Neural progenitor cell (in vitro differentiated cells): Measurements from ENCODE around the gene DNAJC18. TPM values are rescaled to one million over a fixed set of nuclear protein-coding genes. Genes with fewer than 3 reads are reported as not detected.

ENCODE experiments used
- DNase-seq: peaks from one replicate; pipeline ENCODE4 v3.0.0-alpha.2; 2016; ENCODE audit warnings: low spot score
- H2AFZ ChIP-seq: fragments of 200-600 bp; sonication (generic); replicated peaks from 2 replicates; pipeline ENCODE4 v1.6.1; 2016; ENCODE audit warnings: antibody characterized with exemption
- H3F3A ChIP-seq: fragments of 200-600 bp; sonication (generic); 2 replicates; pipeline ENCODE4 v1.6.1; 2016; ENCODE audit warnings: antibody characterized with exemption, low read depth
- H3K27ac ChIP-seq: fragments of 200-600 bp; sonication (generic); 2 replicates; pipeline ENCODE4 v1.5.1; 2016; ENCODE audit warnings: mild to moderate bottlenecking
- H3K27me3 ChIP-seq: fragments of 200-600 bp; sonication (generic); 2 replicates; pipeline ENCODE4 v1.6.1; 2016; ENCODE audit warnings: mild to moderate bottlenecking, moderate library complexity
- H3K36me3 ChIP-seq: fragments of 200-600 bp; sonication (generic); 2 replicates; pipeline ENCODE4 v1.5.1; 2016
- H3K4me1 ChIP-seq: fragments of 200-600 bp; sonication (generic); 2 replicates; pipeline ENCODE4 v1.6.1; 2016; ENCODE audit warnings: mixed run types
- H3K4me2 ChIP-seq: fragments of 200-600 bp; sonication (generic); 2 replicates; pipeline ENCODE4 v1.6.1; 2016
- H3K4me3 ChIP-seq: fragments of 200-600 bp; sonication (generic); 2 replicates; pipeline ENCODE4 v1.5.1; 2016
- H3K79me2 ChIP-seq: fragments of 200-600 bp; sonication (generic); 2 replicates; pipeline ENCODE4 v1.6.1; 2016; ENCODE audit warnings: low read depth
- H3K9ac ChIP-seq: fragments of 200-600 bp; sonication (generic); 2 replicates; pipeline ENCODE4 v1.6.1; 2016
- H3K9me3 ChIP-seq: fragments of 200-600 bp; sonication (generic); 2 replicates; pipeline ENCODE4 v1.5.1; 2016; ENCODE audit warnings: low read depth
- H4K20me1 ChIP-seq: fragments of 200-600 bp; sonication (generic); 2 replicates; pipeline ENCODE4 v1.6.1; 2016; ENCODE audit warnings: low read depth
- H3K27ac Mint-ChIP-seq: 3 replicates; pipeline ENCODE4 v1.8.0; 2021; ENCODE audit warnings: mixed read lengths
- H3K27me3 Mint-ChIP-seq: 2 replicates; pipeline ENCODE4 v1.8.0; 2022; ENCODE audit warnings: low read depth, mild to moderate bottlenecking, inconsistent platforms, moderate library complexity, mixed read lengths; ENCODE audit not compliant: insufficient read depth
- H3K36me3 Mint-ChIP-seq: 3 replicates; pipeline ENCODE4 v1.8.0; 2021; ENCODE audit warnings: mixed read lengths
- H3K4me1 Mint-ChIP-seq: 3 replicates; pipeline ENCODE4 v1.8.0; 2021; ENCODE audit warnings: mixed read lengths
- H3K4me3 Mint-ChIP-seq: 3 replicates; pipeline ENCODE4 v1.8.0; 2021; ENCODE audit warnings: mild to moderate bottlenecking, moderate library complexity, mixed read lengths
- H3K9me3 Mint-ChIP-seq: 3 replicates; pipeline ENCODE4 v1.8.0; 2020; ENCODE audit warnings: mixed read lengths
- EZH2 ChIP-seq: fragments of 200-600 bp; sonication (generic); IDR thresholded peaks from 2 replicates; pipeline ENCODE4 v1.6.1; 2017; ENCODE audit warnings: antibody characterized with exemption, mild to moderate bottlenecking, moderate library complexity
- EZH2phosphoT487 ChIP-seq: fragments of 200-600 bp; sonication (generic); IDR thresholded peaks from 2 replicates; pipeline ENCODE4 v1.6.1; 2017; ENCODE audit warnings: antibody characterized with exemption
- total RNA-seq: library from RNA; depleted of rRNA; stranded (reverse); fragments of >200 nt; gene quantifications from 2 replicates; pipeline ENCODE4 v1.2.3, GENCODE V29; 2015; ENCODE audit warnings: low replicate concordance
- TF ChIP-seq, protein P1 (sequence below): fragments of 200-600 bp; sonication (generic); IDR thresholded peaks from 2 replicates; pipeline ENCODE4 v1.5.1; 2017; ENCODE audit warnings: antibody characterized with exemption, mild to moderate bottlenecking

DNAJC18 gene
- total RNA-seq, 1 donor from 2014 or later, result 21.7 TPM

DNA sequence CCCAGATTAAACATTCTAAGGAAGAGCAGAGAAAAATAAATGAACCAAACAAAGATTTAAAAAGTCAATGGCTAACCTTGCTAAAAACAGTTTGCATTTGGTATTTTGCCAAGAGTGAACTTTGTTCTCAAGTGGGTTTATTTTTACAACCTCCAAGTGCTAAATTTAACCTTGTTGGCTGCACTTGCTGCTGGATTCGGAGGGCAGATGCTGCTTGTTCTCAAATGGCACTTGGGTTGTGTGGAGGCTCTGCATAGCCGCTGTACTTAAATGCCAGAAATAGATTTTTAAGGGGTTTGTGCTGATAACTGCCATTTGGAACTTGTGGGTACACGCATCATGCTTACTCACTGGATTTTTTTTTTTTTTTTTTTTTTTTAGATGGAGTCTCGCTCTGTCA, 22.1 kb downstream of the DNAJC18 start:
- no peak for TF ChIP-seq EZH2phosphoT487
- TF ChIP-seq, protein P1, sequence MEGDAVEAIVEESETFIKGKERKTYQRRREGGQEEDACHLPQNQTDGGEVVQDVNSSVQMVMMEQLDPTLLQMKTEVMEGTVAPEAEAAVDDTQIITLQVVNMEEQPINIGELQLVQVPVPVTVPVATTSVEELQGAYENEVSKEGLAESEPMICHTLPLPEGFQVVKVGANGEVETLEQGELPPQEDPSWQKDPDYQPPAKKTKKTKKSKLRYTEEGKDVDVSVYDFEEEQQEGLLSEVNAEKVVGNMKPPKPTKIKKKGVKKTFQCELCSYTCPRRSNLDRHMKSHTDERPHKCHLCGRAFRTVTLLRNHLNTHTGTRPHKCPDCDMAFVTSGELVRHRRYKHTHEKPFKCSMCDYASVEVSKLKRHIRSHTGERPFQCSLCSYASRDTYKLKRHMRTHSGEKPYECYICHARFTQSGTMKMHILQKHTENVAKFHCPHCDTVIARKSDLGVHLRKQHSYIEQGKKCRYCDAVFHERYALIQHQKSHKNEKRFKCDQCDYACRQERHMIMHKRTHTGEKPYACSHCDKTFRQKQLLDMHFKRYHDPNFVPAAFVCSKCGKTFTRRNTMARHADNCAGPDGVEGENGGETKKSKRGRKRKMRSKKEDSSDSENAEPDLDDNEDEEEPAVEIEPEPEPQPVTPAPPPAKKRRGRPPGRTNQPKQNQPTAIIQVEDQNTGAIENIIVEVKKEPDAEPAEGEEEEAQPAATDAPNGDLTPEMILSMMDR, result no peak
- no peak for TF ChIP-seq EZH2
- H3K27ac ChIP-seq, result no peak overlapping the region

DNA sequence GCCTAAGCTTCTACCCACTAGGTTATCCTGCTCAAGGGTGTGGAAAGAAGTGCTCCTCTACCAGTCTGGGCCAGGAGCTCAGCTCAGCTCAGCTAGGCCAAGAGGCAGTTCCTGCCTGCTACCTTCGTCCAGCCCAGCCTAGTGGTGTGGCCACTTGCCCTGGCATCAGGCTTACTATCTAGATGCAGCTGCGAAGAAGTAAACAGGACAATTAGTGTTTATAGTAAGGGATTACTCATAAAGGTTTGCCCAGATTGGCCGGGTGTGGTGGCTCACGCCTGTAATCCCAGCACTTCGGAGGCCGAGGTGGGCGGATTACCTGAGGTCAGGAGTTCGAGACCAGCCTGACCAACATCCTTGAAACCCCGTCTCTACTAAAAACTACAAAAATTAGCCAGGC, 22.7 kb downstream of the DNAJC18 start:
- H3K79me2 ChIP-seq, result no peaks in the 10 kb centered on the region
- Mint-ChIP-seq H3K36me3 (peaks cover 10% of the 10 kb centered on the region), H3K9me3 (no peaks in the 10 kb centered on the region), H3K4me1 (peaks cover 22% of the 10 kb centered on the region), H3K27me3 (no peaks in the 10 kb centered on the region), H3K27ac (no peak overlapping the region), H3K4me3 (no peak overlapping the region)
- DNase-seq, result no peak
- H3K4me2 ChIP-seq, result no peak overlapping the region
- TF ChIP-seq EZH2 (no peak), EZH2phosphoT487 (no peak)
- TF ChIP-seq, protein P1, result no peak
- H4K20me1 ChIP-seq, result no peaks in the 10 kb centered on the region
- H3K36me3 ChIP-seq, result no peaks in the 10 kb centered on the region
- no peak overlapping the region for H3K27ac ChIP-seq
- no peaks in the 10 kb centered on the region for H3K27me3 ChIP-seq
- peaks cover 40% of the 10 kb centered on the region for H3F3A ChIP-seq
- H3K9me3 ChIP-seq, result no peaks in the 10 kb centered on the region
- no peak overlapping the region for H2AFZ ChIP-seq
- no peak overlapping the region for H3K4me3 ChIP-seq
- H3K4me1 ChIP-seq, result peaks cover 35% of the 10 kb centered on the region
- no peak overlapping the region for H3K9ac ChIP-seq

More for the DNA sequence above, 22.1 kb downstream of the DNAJC18 start:
- H3K4me3 Mint-ChIP-seq, result no peak overlapping the region
- H3K27ac Mint-ChIP-seq, result no peak overlapping the region
- Histone ChIP-seq H3K4me2 (no peak overlapping the region), H3K9ac (no peak overlapping the region), H3K27me3 (no peaks in the 10 kb centered on the region), H3F3A (peaks cover 42% of the 10 kb centered on the region), H3K9me3 (no peaks in the 10 kb centered on the region), H3K36me3 (no peaks in the 10 kb centered on the region), H3K79me2 (no peaks in the 10 kb centered on the region), H3K4me1 (peaks cover 38% of the 10 kb centered on the region), H3K4me3 (no peak overlapping the region), H2AFZ (no peak overlapping the region), H4K20me1 (no peaks in the 10 kb centered on the region)
- DNase-seq, result no peak
- H3K27me3 Mint-ChIP-seq, result no peaks in the 10 kb centered on the region
- no peaks in the 10 kb centered on the region for H3K9me3 Mint-ChIP-seq
- H3K4me1 Mint-ChIP-seq, result peaks cover 22% of the 10 kb centered on the region
- peaks cover 11% of the 10 kb centered on the region for H3K36me3 Mint-ChIP-seq

DNA sequence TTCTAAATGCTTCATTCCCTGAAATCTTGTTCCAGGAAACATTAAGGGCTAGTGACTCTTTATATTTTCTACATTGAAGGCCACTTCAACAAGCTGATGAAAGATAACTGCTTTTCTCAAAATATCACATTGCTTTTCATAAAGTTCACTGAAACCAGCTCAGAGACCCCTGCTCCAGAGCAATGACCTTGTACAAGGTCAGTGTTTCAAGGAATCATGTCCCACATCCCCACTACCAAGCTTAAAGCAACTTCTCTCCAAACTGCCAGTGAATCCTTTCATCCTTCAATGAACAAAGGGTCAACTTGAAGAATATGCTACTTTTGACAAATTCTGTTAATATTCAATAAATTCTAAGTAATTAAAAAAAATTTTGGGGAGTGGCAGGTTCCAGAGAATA, 23.5 kb downstream of the DNAJC18 start:
- peaks cover 28% of the 10 kb centered on the region for H3K4me1 ChIP-seq
- H3K4me3 Mint-ChIP-seq, result no peak overlapping the region
- no peak for DNase-seq
- TF ChIP-seq EZH2phosphoT487, result no peak
- TF ChIP-seq, protein P1, result no peak
- no peak for TF ChIP-seq EZH2
- H3K9me3 ChIP-seq, result no peaks in the 10 kb centered on the region
- no peaks in the 10 kb centered on the region for H3K27me3 ChIP-seq
- peaks cover 10% of the 10 kb centered on the region for H3K36me3 Mint-ChIP-seq
- H3K4me3 ChIP-seq, result no peak overlapping the region
- H3K4me1 Mint-ChIP-seq, result peaks cover 22% of the 10 kb centered on the region
- H3K27me3 Mint-ChIP-seq, result no peaks in the 10 kb centered on the region
- H4K20me1 ChIP-seq, result no peaks in the 10 kb centered on the region
- no peak overlapping the region for H3K9ac ChIP-seq
- H3K79me2 ChIP-seq, result no peaks in the 10 kb centered on the region
- no peak overlapping the region for H3K4me2 ChIP-seq
- H3K9me3 Mint-ChIP-seq, result no peaks in the 10 kb centered on the region
- H3F3A ChIP-seq, result peaks cover 37% of the 10 kb centered on the region
- no peak overlapping the region for H3K27ac ChIP-seq
- H2AFZ ChIP-seq, result no peak overlapping the region
- H3K27ac Mint-ChIP-seq, result peak overlapping the region; percentile 72
- no peaks in the 10 kb centered on the region for H3K36me3 ChIP-seq
